Stimulated activated CD8-positive, alpha-beta memory T cell treated with anti-CD3 and anti-CD28 coated beads, Interleukin-15, amount 100 ng/mL, for 4 hours (primary cell): Measurements from ENCODE around the gene WDR45.

Source experiments
- DNase-seq, 2 donors: peaks; one replicate each; pipeline ENCODE4 v3.0.0-alpha.2; 2020; ENCODE audit warnings: low read depth in 2 of 2

Gene WDR45

DNA sequence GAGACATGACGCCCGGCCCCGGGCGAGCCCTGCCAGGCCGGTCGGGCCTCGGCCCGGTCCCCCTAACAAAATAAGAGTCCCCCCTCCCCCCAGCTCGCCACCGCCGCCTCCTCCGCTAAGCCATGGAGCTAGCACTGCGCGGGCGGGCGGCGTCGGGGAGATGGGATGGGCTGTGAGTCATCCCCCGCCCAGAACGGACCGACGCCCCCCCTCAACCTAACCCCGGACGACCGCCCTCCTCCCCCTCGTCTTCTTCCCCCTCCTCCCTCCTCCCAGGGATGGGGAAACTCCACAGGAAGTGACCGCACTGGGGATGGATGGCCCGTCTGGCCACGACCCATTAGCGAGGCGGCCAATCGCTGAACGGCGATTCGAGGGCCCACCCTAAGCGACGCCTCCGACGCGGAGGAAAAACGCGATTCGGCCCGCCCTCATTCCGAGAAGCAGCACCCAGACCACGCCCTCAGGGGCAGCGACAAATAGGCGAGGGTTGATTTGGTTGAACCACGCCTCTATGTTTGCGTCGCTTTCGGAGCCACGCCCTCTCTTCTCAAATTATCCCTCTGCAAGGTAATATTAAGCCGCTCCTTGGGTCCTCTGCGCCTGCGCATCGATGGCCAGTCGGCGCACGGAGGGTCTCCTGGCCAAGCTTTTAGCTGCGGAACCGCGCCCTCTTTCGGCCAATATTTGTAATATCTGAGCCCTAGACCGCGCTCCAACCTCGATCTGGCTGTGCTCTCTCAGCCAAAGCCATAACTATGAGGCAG is 36.3 kb downstream of the WDR45 start, which contains the start of gene TFE3:
TSS of gene TFE3 (minus strand) at position 138 of the 767 bp plus-strand sequence. CDS start at position 7, 131 bp downstream.
- DNase-seq: peak; percentile 89 to 94

DNA sequence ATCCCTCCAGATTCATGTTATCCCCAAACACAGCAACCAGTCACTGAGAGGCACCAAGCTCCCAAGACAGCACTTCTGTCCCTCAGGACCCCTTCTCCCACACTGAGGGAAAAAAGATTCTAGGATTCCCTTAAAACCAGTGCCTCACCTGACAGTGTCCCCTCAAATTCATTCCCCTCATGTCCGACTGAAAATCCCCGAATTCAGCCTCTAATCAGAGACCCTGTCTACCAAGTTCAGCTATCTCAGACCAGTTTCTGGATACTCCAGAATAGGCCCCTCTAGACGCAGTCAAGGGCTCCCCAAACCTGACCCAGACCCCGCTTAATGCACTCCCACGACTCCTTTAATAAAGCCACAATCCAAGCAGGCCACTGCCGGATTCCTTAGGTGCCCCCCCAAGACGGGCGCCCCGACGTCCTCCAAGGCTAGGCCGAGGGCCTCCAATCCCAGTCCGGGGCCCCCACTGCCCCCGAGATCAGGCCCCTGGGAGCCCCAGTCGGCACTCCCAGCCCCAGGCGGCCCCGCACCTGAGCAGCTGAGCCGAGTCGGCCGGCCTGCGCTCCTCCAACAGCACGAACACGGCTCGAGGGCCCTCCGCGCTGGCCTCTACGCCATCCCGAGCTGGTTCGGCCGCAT is 37.0 kb downstream of the WDR45 start:
- DNase-seq: no peak

DNA sequence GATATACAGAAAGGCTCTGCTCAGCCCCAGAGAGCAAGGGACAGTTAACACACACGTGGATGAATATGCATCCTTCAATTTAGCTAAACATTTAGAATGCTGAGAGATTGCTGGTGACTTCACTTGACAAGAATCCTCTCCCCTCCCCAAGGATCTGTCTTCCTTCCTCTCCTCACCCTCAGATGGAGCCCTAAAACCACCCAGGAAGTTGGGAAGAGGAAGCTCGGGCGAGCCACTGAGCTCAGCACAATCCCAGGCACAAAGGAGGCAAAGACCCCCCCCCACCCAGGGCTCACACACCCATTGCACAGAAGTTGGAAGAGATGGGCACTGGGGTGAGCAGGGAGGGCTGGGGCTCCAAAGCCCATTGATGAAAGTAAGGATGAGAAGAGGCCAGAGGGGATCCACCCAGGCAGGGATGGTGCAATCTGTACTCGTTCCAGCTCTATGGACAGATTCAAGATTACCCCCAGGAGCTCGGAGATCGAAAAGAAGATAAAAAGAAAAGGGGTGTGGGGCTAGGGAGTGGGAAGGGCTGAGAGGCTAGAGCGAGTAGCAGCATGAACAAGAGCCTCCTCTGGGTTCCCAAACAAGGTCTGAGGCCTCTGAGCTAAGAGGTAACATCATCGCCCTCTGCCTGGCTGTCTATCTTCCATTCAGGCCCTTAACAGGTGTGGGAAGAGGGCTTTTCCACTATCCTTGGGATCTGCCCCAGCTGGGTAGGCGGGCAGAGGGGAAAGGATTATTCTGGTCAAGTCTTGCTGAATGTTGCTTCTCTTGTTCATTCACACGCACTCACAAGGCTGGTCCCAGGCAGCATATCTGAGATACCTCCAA is 37.7 kb downstream of the WDR45 start:
- DNase-seq: no peak

DNA sequence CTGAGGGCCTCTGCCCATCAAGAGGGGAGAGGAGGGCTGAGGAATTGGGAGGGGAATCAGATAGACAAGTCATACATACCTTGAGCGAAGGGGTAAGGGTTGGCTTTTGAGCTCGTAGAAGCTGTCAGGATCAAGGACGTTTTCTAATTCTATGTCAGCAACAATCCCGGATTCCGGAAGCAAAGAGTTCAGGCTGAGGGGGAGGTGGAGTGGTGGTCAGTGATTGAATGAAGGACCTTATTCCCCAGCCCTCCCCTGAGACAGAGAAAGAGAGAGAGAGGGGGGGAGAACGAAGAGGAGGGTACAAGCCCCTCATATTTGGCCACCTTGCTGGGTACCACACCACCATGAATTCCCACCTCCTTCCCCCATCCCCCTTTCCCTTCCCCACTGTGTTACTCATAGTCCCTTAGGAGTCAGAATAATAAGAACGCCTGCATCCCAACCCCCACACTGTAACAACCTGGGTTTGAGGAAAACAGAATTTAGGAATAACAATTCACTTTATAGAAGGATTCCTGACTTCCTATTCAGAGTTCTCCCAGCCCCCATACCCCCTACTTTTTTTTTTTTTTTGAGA is 39.2 kb downstream of the WDR45 start:
- no peak for DNase-seq

DNA sequence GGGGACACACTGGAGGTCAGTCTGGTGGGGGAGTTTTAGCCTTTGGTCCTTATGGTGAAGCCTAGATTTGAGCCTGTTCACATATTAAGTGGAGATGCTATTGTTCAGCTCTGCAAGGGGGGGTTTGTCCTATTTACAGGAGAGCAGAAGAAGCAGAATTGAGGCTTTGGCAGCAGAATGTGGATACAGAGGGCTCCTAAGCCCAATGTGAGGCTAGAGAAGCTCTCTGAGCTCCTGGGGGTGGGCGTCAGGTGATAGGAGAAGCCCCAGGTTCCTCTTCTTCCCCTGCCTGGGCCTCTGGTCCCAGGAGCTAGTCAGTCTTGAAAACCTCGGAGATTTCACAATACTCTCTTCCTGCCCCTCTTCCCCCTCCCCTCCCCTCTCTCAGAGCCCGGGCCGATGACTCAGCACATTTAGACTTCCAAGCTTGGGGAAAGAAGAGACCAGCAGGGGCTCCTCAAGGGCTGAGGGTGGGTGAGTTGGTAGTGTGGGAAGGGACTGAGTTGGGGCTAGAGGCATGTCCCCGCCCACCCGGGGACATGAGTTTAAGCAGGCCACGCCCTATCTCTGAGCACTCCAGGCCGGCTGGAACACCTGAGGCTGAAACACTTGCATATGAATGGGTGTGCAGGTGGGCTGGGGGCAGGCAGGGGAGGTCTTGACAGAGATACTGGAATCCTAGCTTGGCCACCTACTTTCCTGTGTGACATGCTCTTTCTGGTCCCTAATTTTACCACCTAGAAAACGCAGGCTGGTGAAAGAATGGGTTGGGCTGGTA is 39.9 kb downstream of the WDR45 start:
- peak; percentile 14 to 24 for DNase-seq

DNA sequence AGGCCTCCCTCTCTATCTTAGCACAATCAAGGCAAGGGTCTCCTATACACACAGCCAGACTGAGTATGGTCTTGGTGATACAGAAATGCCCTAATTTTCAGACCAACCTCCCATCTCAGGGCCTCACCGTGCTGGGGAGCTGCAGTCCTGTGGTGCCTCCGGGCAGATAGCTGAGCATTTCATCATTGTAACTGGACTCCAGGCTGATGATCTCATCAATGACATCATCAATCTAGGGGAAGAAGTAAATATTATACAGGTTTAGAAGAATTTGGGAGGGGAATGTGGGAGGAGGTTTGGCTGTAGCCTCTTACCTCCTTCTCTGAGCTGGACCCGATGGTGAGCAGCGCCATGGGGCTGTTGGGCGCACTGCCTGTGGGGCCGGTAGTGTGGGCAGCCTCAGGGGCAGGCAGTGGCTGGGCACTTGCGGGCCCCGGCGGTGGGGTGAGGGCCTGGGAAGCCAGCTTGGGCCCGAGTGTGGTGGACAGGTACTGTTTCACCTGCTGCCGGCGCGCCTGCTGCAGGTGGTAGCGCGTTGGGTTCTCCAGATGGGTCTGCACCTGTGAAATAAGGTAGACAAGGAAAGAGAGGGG is 41.7 kb downstream of the WDR45 start:
- no peak for DNase-seq

DNA sequence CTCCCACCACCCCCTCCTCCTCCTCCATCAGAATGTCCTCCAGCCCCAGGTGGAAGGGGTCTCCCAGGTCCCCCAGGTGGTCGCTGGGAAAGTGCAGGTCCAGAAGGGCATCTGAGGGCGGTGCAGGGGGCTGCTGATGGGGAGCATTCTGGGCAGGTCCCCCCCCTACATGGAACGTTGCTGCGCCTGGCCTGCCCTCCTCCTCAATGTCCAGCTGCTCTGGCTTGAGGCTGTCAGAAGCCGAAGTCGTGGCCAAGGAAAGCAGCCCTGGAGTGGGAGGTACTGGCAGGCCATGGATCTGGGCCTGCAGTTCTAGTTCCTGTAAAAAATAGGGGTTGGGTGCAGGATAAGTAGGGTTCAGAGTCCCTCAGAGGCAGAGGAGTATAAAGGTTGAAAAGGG is 49.4 kb downstream of the WDR45 start:
- DNase-seq: no peak

DNA sequence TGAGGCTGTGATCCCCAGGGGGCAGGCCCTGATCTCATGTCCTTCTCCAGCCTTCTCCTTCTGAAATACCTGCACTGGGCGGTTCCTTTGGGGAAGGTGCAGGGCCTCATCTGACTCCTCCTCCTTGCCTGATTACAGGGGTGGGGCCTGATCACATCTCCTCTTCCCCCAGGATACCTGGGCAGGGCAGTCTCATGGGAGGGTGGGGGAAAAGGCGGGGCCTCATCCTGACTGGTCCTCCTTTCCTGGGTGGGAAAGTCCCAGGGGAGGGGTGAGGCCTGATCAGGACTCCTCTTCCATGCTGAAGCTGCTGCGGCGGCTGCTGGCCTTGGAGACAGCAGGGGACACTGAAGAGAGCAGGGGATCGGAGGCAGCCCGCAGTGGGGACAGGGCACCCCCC is 49.8 kb downstream of the WDR45 start:
- DNase-seq: no peak
